Ascending aorta (tissue), 2 donors: ENCODE results near the gene IL20RB. TPM values are rescaled to one million over a fixed set of nuclear protein-coding genes. Genes with fewer than 3 reads are reported as not detected.

Experiments
- DNase-seq, 2 donors: peaks; one replicate each; pipeline ENCODE4 v3.0.0-alpha.2; 2019; ENCODE audit warnings: low spot score in 2 of 2
- H3K27ac ChIP-seq, 2 donors: fragments of 200-600 bp; sonication (generic); one replicate each; pipeline ENCODE4 v1.5.1; 2016 to 2017; ENCODE audit warnings: mild to moderate bottlenecking in 1 of 2
- H3K27me3 ChIP-seq: fragments of 200-600 bp; sonication (generic); one replicate; pipeline ENCODE4 v1.5.1; 2017
- H3K36me3 ChIP-seq, 2 donors: fragments of 200-600 bp; sonication (generic); one replicate each; pipeline ENCODE4 v1.5.1; 2016
- H3K4me1 ChIP-seq, 2 donors: fragments of 200-600 bp; sonication (generic); one replicate each; pipeline ENCODE4 v1.5.1; 2016 to 2017; ENCODE audit warnings: mild to moderate bottlenecking in 1 of 2
- H3K4me3 ChIP-seq, 2 donors: fragments of 200-600 bp; sonication (generic); one replicate each; pipeline ENCODE4 v1.5.1; 2016 to 2017; ENCODE audit warnings: mild to moderate bottlenecking in 1 of 2
- H3K9me3 ChIP-seq, 2 donors: fragments of 200-600 bp; sonication (generic); one replicate each; pipeline ENCODE4 v1.5.1; 2016
- CTCF ChIP-seq, 3 experiments: fragments of 200-600 bp in 2 of 3; fragments of 450-650 bp in 1 of 3; sonication (generic) in 2 of 3; IDR thresholded peaks; one replicate each; pipeline ENCODE4 v1.5.1; 2016 to 2019; ENCODE audit warnings: antibody characterized with exemption in 3 of 3, mild to moderate bottlenecking in 1 of 3, moderate library complexity in 1 of 3
- intact Hi-C: fragments of 100-400 bp; cut with DNase I; formaldehyde crosslinking; loops from one replicate; pipeline ENCODE4 v1.15.1; 2023
- total RNA-seq: library from RNA; depleted of rRNA; stranded (reverse); fragments of >200 nt; gene quantifications from one replicate; pipeline ENCODE4 v1.1.0, GENCODE V29; 2016

IL20RB gene
- total RNA-seq, 1 donor from 2014 or later = not detected

- TF ChIP-seq CTCF (IDR thresholded peaks at IDR 0.05) = no peak
- Histone ChIP-seq H3K4me3 (no peak overlapping the region), H3K4me1 (peaks cover 0 to 2% of the 10 kb centered on the region in 2 donors), H3K27me3 (no peaks in the 10 kb centered on the region), H3K27ac (no peak overlapping the region), H3K9me3 (peaks cover 12 to 19% of the 10 kb centered on the region in 2 donors), H3K36me3 (peaks cover 0 to 4% of the 10 kb centered on the region in 2 donors)
- intact Hi-C loops = no loop called here
- no peak for DNase-seq
These were observed 43.0 kb upstream of the IL20RB start for GRCh38 chr3:136914739-136915138.

- intact Hi-C loops = no loop called here
- Histone ChIP-seq H3K27me3 (no peaks in the 10 kb centered on the region), H3K36me3 (peaks cover 0 to 6% of the 10 kb centered on the region in 2 donors), H3K4me3 (no peak overlapping the region), H3K9me3 (peaks cover 12 to 16% of the 10 kb centered on the region in 2 donors), H3K4me1 (no peaks in the 10 kb centered on the region), H3K27ac (no peak overlapping the region)
- DNase-seq = no peak
- TF ChIP-seq CTCF (IDR thresholded peaks at IDR 0.05) = no peak
These were observed 41.6 kb upstream of the IL20RB start for GRCh38 chr3:136916223-136916622.

- Histone ChIP-seq H3K9me3 (no peaks in the 10 kb centered on the region), H3K4me3 (no peak overlapping the region), H3K4me1 (no peaks in the 10 kb centered on the region), H3K27me3 (no peaks in the 10 kb centered on the region), H3K36me3 (peaks cover 0 to 3% of the 10 kb centered on the region in 2 donors), H3K27ac (no peak overlapping the region)
- no peak for DNase-seq
- intact Hi-C loops = no loop called here
- TF ChIP-seq CTCF (IDR thresholded peaks at IDR 0.05) = no peak
These were observed 37.8 kb upstream of the IL20RB start for GRCh38 chr3:136919799-136920580.

- H3K9me3 ChIP-seq = no peaks in the 10 kb centered on the region
- no peak overlapping the region for H3K27ac ChIP-seq
- intact Hi-C loops = no loop called here
- H3K4me3 ChIP-seq = no peak overlapping the region
- no peak for DNase-seq
- no peaks in the 10 kb centered on the region for H3K27me3 ChIP-seq
- no peaks in the 10 kb centered on the region for H3K4me1 ChIP-seq
- peaks cover 0 to 3% of the 10 kb centered on the region in 2 donors for H3K36me3 ChIP-seq
- no peak for TF ChIP-seq CTCF (IDR thresholded peaks at IDR 0.05)
These were observed 36.7 kb upstream of the IL20RB start for GRCh38 chr3:136920904-136921611.

GRCh38 chr3:136925425-136926190 lies 32.2 kb upstream of the IL20RB start:
- no peaks in the 10 kb centered on the region for H3K4me1 ChIP-seq
- intact Hi-C loops = no loop called here
- no peak overlapping the region for H3K4me3 ChIP-seq
- no peak for DNase-seq
- H3K36me3 ChIP-seq = peaks cover 0 to 3% of the 10 kb centered on the region in 2 donors
- H3K27ac ChIP-seq = no peak overlapping the region
- TF ChIP-seq CTCF (IDR thresholded peaks at IDR 0.05) = no peak
- no peaks in the 10 kb centered on the region for H3K9me3 ChIP-seq
- no peaks in the 10 kb centered on the region for H3K27me3 ChIP-seq
